Fibroblast of skin of left quadriceps (primary cell): Measurements from ENCODE around the gene CRCP.
"Not testable (repeated sequence)": the region's sequence is repeated elsewhere in the genome, so short reads cannot be mapped to it uniquely, and the experiment has no call there.

Source experiments
- DNase-seq, 2 experiments: peaks; one replicate each; pipeline ENCODE4 v3.0.0-alpha.2; 2013; ENCODE audit warnings: low read depth in 2 of 2

The CRCP gene

DNA sequence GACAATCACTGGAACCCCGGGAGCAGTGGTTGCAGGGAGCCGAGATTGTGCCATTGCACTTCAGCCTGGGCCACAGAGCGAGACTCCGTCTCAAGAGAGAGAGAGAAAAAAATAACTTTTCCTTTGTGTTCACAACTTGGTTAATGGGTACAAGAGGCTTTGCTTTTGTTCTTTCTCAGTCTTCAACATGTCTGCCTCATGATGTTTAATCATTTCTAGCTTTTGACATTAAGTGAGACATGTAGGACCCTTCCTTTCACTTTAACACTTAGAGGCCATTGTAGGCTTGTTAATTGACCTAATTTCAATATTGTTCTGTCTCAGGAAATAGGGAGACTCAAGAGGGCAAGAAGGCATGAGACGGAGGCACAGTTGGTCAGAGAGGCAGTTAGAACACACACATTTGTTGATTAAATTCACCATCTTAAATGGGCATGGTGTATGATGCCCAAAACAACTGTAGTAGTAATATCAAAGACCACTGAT lies 9.3 kb upstream of the CRCP start:
- DNase-seq: no peak

DNA sequence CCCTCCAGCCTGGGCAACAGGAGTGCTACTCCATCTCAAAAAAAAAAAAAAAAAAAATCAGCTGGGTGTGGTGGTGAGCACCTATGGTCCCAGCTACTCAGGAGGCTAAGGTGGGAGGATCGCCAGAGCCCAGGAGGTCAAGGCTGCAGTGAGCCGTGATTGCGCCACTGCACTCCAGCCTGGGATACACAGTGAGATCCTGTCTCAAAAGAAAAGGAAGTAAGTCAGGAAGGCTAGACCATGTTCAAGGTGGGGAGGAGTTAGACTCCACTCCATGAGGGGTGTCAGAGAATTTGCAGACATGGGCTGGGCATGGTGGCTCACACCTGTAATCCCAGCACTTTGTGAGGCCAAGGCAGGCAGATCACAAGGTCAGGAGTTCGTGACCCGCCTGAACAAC lies 6.2 kb upstream of the CRCP start:
- not testable (repeated sequence) for DNase-seq

DNA sequence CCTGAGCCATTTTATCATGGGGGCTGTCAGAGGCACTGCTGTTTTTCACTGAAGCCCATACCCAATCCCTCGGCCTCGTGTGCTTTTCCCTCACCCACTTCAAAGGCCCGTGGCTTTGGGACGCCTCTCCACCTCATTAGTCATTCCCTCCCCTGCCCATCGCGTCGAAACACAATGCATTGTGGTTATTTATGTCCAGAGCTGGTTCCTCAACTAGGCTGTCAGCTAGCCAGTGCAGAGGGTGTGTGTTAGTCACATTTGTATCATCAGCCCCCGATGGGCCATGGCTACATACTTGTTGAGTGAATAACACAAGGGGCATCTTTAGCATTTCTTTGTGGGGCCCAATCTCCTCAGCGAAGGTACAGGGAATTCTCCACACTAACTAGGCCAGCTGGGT lies 3.8 kb upstream of the CRCP start:
- peak; percentile 84 to 86 for DNase-seq

DNA sequence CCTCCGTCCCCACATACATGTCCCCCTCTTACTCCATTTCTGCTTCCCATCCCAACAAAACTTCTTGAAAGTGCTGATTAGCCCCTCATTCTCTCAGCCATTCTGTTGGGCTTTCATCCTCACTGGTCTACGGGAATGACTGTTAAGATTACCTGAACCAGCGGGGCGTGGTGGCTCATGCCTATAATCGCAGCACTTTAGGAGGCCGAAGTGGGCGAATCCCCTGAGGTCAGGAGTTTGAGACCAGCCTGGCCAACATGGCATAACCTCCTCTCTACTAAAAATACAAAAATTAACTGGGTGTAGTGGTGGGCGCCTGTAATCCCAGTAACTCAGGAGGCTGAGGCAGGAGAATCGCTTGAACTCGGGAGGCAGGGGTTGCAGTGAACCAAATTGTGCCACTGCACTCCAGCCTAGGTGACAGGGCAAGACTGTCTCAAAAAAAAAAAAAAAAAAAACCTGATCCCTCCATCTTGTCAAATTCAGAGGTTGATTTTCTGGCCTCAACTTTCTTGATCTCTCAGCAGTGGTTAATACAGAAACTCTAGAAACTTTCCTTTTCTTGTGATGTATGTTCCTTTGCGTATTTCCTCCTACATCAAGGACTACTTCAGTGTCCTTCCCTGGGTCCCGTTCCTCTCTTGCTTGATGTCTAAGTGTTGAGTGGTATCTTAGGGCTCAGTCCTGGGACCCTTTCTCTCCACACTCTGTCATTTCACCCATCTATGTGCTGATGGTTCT lies 2.2 kb downstream of the CRCP start:
- not testable (repeated sequence) for DNase-seq

DNA sequence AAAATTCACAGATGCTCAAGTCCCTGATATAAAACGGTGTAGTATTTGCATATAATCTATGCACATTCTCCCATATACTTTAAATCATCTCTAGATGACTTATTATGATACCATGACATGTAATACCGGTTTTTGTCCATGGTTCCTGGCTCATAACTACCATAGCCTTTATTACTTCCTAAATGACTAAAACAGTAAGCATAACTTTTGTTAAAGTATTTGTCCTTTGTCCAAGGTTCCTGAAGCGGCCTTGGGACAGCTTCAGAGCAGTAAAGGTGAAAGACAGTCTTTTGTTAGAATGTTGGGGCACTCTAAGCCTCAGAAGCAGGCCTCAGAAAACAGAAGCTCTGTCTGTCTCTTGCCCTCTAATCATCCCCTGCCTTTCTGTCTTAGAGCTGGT lies 4.0 kb downstream of the CRCP start:
- DNase-seq: no peak

DNA sequence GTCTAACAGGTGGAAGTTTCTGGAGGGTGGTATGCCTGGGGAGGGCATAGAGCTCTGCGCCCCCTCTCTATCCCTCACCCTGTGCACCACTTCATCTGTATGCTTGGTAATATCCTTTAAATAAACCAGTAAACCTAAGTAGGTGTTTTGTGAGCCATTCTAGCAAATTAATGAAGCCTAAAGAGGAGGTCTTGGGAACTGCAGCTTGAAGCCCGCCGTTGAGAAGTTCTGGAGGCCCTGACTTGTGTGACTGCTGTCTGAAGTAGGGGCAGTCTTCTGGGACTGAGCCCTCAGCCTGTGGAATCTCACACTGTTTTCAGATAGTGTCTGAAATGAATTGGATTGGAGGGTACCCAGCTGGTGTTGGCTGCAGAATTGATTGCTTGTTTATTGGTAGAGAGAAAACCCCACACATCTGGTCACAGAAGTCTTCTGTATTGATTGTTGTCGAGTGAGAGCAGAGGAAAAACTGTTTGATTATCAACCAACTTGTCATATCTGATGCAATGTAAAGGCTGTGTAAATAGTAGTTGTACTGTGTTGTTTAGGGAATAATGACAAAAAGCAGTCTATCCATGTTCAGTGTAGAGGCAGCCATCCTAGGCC lies 4.7 kb downstream of the CRCP start:
- DNase-seq: no peak

DNA sequence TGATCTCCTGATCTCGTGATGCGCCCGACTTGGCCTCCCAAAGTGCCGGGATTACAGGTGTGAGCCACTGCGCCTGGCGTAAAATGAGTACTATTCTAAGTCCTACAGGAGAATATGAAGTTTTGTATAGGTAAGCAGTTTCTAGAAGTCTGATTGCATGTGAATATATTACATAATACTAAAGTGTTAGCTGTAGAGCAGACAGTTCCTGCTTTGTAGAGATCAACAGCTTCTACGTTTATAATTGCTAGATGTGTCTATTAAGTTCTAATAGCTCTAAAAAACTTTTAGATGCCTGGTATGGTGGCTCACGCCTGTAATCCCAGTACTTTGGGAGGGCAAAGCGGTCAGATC lies 8.5 kb downstream of the CRCP start:
- no peak for DNase-seq

DNA sequence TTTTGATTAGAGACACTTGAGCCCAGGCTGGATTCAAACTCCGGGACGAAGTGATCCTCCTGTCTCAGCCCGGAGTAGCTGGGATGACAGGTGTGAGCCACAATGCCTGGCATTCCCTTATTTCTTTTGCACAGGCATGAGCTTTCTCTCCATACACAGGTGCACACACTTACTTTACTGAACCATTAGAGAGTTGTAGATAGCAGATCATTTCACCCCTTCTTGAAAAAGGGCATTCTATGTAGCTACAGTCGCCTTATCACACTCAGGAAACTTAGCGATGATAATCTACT lies 9.9 kb downstream of the CRCP start:
- DNase-seq: not testable (repeated sequence)

DNA sequence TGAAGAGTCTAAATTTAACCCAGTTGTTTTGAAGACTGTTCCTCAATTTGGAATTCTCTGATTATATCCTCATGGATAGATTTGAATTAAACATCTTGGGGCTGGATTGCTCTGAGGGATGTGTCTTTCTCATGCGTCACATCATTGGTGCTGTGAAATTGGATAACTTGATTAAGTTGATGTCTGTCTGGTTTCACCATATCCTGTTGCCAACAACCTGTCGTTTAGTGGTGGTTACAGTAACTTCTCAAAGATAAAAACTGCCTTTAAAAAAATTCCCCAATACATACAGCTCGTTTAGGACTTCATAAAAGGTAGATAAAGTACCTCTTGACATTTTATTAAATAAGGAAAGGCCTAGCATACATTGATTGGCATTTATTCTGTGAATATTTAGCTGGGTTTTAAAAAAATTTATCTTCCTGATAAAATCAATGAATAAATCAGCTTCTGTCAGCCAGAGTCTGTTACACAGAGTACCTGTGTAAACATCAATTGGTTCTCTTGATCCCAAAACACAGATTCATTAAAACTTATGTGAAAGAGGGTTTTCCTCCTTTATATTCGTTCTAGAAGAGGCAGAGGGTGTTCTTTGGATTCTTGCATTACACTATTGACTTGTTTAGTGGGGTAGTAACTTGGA lies 10.5 kb downstream of the CRCP start:
- no peak for DNase-seq

DNA sequence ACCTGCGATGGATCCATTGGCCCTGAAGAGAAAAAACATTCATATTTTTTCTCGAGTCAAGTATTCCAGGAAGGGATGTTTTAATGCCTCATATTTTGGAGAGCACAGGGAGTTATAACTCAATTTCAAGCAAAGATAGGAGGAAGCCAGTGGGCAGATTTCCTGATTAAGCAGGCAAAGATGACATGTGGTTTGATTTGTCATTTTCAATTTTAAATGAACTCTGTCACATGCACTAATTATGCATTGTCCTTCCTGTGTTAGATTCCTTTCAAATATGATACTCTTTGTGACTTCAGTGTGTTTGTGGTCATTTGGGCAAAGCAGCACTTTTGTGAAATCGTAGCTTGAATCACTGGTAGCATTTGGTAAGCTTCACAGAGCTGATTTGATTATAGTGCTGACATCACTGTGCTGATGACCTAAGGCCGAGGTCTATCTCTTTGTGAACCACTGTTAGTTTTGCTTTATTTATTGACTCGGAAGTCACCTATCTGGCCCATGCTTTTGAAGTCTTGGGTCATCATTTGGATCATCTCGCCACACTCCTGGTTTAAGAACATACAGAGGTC lies 11.2 kb downstream of the CRCP start:
- not testable (repeated sequence) for DNase-seq

DNA sequence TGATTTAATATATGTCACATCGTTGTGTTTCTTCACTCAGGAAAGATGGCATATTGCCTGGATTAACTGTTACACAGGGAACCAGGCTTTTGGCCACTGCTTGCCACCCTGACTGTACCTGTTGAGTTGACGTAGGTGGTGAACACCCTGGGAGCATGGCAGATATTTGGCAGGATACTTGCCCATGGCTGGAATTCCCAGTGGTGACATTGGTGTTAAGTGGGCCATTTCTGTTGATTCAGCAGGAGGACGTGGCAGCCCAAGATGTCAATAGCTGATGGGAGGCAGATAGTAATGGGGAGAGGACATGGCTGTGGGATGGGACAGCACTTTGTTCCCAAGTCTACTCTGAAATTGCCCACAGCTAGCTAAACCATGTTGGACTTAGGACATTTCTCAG lies 12.5 kb downstream of the CRCP start:
- DNase-seq: not testable (repeated sequence)

DNA sequence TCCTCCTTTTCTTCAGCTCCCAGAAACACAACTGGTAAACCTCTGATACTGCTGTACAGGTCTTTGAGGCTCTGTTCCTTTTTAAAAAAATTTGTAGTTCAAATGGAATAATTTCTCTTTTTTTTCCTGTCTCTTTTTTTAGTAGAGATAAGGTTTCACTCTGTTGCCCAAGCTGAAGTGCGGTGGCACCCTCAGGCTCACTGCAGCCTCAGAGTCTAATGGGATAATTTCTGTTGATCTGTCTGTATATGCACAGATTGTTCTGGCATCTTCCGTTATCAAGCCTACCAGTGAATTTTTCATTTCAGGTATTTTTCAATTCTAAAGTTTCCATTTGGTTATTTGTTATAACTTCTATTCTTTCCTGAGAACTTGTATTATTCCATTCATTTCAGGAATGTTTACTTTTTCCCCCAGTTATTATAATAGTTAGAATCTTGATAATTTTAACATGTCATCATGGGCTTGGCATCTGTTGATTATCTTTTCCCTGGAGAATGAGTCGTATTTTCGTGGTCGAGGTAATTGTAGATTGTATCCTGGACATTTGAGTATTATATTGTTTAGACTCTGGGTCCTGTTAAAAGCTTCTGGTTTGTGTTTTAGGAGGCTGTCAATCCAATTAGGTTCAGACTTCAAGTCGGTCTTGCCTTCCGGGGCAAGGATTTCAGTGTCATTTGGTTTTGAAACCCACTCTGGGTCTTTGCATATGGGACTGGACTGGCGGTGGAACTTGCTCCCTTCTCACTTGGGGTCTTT lies 24.5 kb downstream of the CRCP start:
- DNase-seq: no peak

DNA sequence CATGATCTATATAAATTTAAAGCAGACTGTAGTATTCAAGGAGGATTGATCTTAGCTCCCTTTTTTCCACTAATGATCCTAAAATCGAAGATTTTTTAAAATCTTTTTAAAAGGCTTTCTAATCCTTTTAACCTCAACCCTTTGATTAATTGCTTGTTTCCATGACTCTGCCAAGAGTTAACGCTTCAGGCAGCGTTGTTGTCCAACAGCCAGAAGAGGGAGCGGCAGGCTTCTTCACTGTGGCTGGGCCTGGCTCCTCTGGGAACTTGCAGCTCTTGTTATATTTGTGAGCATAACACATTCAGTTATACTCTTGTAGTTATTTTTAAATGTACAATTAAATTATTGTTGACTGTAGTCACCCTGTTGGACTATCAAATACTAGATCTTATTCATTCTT lies 26.3 kb downstream of the CRCP start:
- peak; percentile 57 to 58 for DNase-seq

DNA sequence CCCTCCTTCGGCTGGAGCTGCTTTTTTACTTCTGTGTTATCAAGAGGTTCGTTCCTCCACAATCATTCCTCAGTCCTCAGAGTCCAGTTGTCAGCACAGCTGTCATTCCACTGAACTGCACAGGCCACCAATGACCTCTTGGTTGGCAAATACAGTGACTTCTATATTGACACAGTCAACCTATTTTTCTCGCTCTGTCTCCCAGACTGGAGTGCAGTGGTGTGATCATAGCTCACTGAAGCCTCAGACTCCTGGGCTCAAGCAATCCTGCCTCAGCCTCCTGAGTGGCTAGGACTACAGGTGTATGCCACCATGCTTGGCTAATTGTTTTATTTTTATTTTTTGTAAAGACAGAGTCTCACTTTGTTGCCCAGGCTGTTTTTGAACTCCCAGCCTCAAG lies 27.7 kb downstream of the CRCP start:
- DNase-seq: no peak

DNA sequence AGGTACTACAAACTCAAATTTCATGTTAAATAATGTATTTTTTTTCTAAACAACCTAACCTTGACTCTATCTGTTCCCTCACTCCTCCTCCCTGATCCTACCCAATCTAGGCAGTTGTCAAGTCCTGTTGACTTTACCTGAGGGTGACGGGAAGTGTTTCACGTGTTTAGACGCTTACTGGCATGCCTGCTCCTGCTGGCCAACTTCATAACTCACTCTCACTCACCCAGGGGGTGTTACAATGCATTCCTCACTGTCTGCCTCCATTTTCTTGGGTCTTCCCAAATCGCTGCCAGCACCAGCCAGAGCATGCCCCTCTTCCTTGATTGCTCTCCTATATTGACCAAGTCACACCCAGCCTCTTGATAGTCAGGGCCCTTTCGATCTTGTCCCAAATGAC lies 28.3 kb downstream of the CRCP start:
- no peak for DNase-seq

DNA sequence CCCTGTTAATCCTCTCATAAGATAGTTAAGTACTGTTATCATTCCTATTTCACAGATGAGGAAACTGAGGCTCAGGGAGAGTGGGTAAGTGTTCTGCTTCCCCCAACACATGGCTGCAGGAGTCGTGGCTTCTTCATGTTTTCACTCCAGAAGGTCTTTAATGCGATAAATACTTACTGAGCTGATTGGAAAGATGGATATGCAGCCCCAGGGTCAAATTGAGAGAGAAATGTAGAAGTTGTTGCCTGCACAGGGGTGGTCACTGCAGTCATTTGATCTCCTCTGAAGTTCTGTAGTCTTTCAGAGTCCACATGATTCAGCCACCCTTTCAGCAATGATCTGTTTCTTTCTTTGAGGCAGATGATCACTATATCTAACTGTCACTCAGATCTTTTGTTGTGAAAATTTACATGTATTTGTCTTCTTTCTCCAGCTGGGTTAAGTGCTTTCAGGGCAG lies 29.3 kb downstream of the CRCP start:
- DNase-seq: no peak

DNA sequence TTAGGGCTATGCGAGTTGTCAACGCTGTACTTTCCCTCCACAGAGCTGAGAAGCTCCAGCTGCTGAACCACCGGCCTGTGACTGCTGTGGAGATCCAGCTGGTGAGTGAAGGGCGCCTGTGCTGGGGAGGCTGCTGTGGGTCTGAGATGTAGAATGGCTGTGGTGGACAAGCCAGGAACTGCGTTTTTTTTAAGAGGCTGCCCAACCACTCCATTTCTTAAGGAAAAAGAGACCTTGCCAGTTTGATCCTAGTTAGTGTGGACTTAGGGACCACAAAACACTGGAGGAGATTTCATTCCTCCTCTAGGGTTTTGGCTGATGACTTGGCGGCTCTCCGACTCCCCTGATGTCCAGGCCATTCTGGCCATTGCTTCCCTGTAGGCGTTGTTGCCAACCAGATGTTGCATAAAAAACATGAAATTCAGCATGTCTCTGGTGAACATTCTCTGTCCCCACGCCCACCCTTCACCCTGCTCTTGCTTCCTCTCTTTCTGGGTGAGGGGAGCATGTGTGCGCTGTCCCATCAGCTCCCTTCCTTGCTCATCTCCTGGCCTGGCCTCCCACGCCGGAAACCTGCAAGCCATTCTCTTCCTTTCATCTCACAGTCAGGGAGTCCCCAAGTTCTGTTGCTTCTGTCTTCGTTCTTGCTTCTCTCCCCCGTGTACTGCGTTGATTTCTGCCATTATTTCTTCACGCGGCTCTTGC lies 30.9 kb downstream of the CRCP start:
- DNase-seq: no peak

DNA sequence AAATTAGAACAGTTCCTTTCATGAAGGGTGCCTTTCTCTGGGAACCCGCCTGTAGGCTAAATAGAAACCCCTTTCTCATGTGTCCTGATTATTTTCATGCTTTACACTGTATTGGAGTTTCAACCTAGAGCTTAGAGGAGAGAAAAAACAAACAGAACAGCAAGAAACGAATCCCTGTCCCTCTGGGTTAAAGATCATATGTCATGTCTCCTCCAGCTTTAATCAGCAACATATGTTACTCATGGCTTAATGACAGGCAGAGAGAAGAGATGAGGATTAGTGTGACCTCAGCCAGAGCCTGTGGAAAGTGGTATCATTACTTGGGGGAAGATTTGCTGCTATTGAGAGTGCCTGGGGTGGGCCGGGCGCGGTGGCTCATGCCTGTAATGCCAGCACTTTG lies 32.1 kb downstream of the CRCP start:
- peak in 1 of 2 experiments; percentile 44 for DNase-seq

DNA sequence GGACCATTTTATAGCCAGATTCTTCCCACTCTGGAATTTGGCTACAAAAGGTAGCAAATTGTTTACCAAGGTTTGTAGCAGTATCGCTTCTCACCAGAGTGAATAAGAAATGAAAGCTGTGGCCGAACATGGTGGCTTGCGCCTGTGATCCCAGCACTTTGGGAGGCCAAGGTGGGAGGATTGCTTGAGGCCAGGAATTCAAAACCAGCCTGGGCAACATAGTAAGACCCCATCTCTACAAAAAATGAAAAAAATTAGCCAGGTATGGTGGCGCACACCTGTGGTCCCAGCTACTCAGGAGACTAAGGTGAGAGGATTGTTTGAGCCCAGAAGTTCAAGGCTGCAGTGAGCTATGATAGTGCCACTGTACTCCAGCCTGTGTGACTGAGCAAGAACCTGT lies 33.0 kb downstream of the CRCP start:
- not testable (repeated sequence) for DNase-seq

DNA sequence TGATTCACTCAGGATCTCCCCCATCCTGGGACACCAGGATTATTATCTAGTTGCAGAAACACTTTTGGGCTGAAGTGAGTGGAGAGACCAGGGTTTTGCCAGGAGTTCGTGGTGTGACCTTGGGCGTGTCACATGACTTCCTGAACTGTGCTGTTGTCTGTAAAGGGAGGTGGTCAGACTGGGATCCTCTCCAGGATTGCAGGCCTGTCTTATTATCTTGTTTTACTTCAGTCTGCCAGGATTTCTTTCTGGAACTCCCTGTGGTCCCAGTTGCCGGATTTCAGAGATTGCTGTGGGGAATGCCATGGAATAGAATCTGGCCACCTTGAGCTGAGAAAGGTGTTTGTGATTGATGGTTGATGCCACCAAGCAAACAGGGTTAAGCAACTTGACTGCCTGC lies 35.8 kb downstream of the CRCP start:
- no peak for DNase-seq

DNA sequence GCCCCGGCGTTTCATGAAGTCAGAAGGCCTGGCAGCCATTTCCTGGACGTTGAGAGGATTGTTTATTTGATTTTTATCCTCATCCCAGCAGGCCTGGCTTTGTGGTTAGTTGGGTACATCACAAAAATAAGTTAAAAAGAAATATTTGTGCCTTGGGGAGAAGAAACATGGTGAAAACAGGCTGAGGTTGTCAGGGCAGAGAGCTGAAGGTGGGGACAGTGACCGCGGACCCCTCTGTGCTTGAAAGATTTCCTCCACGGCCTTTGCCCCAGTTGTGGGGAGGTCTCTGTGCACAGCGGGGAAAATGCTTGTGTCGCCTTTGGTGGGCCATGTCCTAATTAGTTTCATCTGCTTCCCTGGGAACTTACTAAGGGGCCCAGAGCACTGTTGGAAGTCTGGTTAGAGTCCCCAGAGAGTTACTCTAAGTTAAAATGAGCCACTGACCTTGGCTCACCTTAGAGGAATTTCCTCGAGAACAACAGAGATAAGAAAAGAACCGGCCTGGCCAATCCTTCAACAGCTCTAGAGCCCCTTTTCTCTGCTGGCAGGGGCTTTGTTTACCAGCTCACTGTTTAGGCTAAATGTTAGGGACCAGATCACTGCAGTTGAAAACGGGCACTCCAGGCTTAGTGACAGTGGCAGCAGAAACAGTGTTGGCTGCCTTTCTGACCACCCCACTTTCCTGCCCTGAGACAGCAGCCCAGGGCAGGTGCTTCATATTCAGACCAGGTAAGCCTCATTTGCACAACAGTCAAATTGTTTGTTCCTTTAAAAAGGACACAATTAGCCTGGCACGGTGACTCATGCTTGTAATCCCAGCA lies 37.9 kb downstream of the CRCP start:
- DNase-seq: peak; percentile 45
